Eye (tissue), 1 donor: ENCODE data around the gene DNM3.

Experiments
- DNase-seq: peaks from one replicate; pipeline ENCODE4 v3.0.0-alpha.2; 2015

The DNM3 gene

GRCh38 chr1:172119184-172119583 is 277.9 kb downstream of the DNM3 start:
- no peak for DNase-seq

- no peak for DNase-seq
These were observed 279.1 kb downstream of the DNM3 start for GRCh38 chr1:172120381-172120780.

GRCh38 chr1:172121081-172121717 is 279.9 kb downstream of the DNM3 start:
- DNase-seq: no peak

GRCh38 chr1:172122381-172122780 is 281.1 kb downstream of the DNM3 start:
- DNase-seq: no peak

GRCh38 chr1:172125250-172125649 is 284.0 kb downstream of the DNM3 start:
- no peak for DNase-seq

GRCh38 chr1:172125812-172126430 is 284.6 kb downstream of the DNM3 start:
- DNase-seq: no peak

- no peak for DNase-seq
These were observed 291.5 kb downstream of the DNM3 start for GRCh38 chr1:172132836-172133235.

GRCh38 chr1:172134087-172134731 is 292.9 kb downstream of the DNM3 start:
- DNase-seq: no peak

GRCh38 chr1:172135076-172135672 is 293.9 kb downstream of the DNM3 start:
- DNase-seq: no peak

GRCh38 chr1:172135978-172136610 is 294.8 kb downstream of the DNM3 start:
- peak; percentile 36 for DNase-seq

GRCh38 chr1:172136925-172137324 is 295.6 kb downstream of the DNM3 start:
- no peak for DNase-seq

GRCh38 chr1:172137703-172138454 is 296.6 kb downstream of the DNM3 start:
- DNase-seq: no peak

GRCh38 chr1:172138634-172139033 is 297.3 kb downstream of the DNM3 start:
- DNase-seq: no peak

GRCh38 chr1:172139196-172139595 is 297.9 kb downstream of the DNM3 start:
- DNase-seq: no peak

GRCh38 chr1:172140072-172140471 is 298.8 kb downstream of the DNM3 start:
- peak; percentile 32 for DNase-seq

GRCh38 chr1:172140591-172140990 is 299.3 kb downstream of the DNM3 start:
- no peak for DNase-seq

GRCh38 chr1:172141341-172141881 is 300.1 kb downstream of the DNM3 start:
- DNase-seq: peak; percentile 62

- DNase-seq: peak; percentile 49
These were observed 301.0 kb downstream of the DNM3 start for GRCh38 chr1:172142324-172142723.

- peak; percentile 70 for DNase-seq
These were observed 302.2 kb downstream of the DNM3 start for GRCh38 chr1:172143384-172144055.

- peak; percentile 92 for DNase-seq
These were observed 303.3 kb downstream of the DNM3 start for GRCh38 chr1:172144445-172145061.

- DNase-seq: peak; percentile 78
These were observed 303.9 kb downstream of the DNM3 start for GRCh38 chr1:172145231-172145651.
